ENCODE results near the gene SEC31A.

Gene SEC31A

GRCh38 chr4:82898322-82899243, 7.6 kb upstream of the SEC31A start:
- Histone ChIP-seq H3K9ac (ENCODE audit: low read length) (peak overlapping the region; percentile 76), H3K36me3 (replicated peaks; ENCODE audit: low read depth, low read length) (peaks cover 39% of the 10 kb centered on the region), H3K27me3 (ENCODE audit: low read depth, low read length) (no peaks in the 10 kb centered on the region), H3K27ac (ENCODE audit: low read length) (peak overlapping the region; percentile 29), H3K4me2 (ENCODE audit: low read length) (peak overlapping the region; percentile 74), H3K9me3 (ENCODE audit: insufficient read depth, low read length) (no peaks in the 10 kb centered on the region), H3K4me1 (ENCODE audit: low read length) (peaks cover 19% of the 10 kb centered on the region), H2AFZ (ENCODE audit: low read depth, low read length) (no peak overlapping the region), H4K20me1 (ENCODE audit: insufficient read depth, low read length) (peaks cover 19% of the 10 kb centered on the region), H3K4me3 (ENCODE audit: low read length) (peak overlapping the region; percentile 85), H3K79me2 (ENCODE audit: low read length) (peaks cover 71% of the 10 kb centered on the region)
- peak; percentile 69 for TF ChIP-seq CTCF (IDR thresholded peaks at IDR 0.05; ENCODE audit: low read depth, low read length)
- no peak for TF ChIP-seq EZH2phosphoT487 (IDR thresholded peaks at IDR 0.05; ENCODE audit: low read depth)

GRCh38 chr4:82896755-82897154, 5.8 kb upstream of the SEC31A start:
- Histone ChIP-seq H3K36me3 (replicated peaks; ENCODE audit: low read depth, low read length) (peaks cover 43% of the 10 kb centered on the region), H3K9me3 (ENCODE audit: insufficient read depth, low read length) (no peaks in the 10 kb centered on the region), H4K20me1 (ENCODE audit: insufficient read depth, low read length) (peaks cover 19% of the 10 kb centered on the region), H3K4me3 (ENCODE audit: low read length) (no peak overlapping the region), H3K4me2 (ENCODE audit: low read length) (no peak overlapping the region), H3K4me1 (ENCODE audit: low read length) (peaks cover 35% of the 10 kb centered on the region), H3K79me2 (ENCODE audit: low read length) (peaks cover 80% of the 10 kb centered on the region), H3K27me3 (ENCODE audit: low read depth, low read length) (no peaks in the 10 kb centered on the region), H2AFZ (ENCODE audit: low read depth, low read length) (no peak overlapping the region), H3K27ac (ENCODE audit: low read length) (no peak overlapping the region), H3K9ac (ENCODE audit: low read length) (no peak overlapping the region)
- no peak for TF ChIP-seq CTCF (IDR thresholded peaks at IDR 0.05; ENCODE audit: low read depth, low read length)
- TF ChIP-seq EZH2phosphoT487 (IDR thresholded peaks at IDR 0.05; ENCODE audit: low read depth): no peak

- no peak overlapping the region for H3K9ac ChIP-seq (ENCODE audit: low read length)
- H3K4me2 ChIP-seq (ENCODE audit: low read length): no peak overlapping the region
- peaks cover 21% of the 10 kb centered on the region for H4K20me1 ChIP-seq (ENCODE audit: insufficient read depth, low read length)
Observed at GRCh38 chr4:82893942-82894341, 3.0 kb upstream of the SEC31A start.

More at GRCh38 chr4:82893942-82894341, 3.0 kb upstream of the SEC31A start:
- Histone ChIP-seq H3K27ac (ENCODE audit: low read length) (no peak overlapping the region), H2AFZ (ENCODE audit: low read depth, low read length) (no peak overlapping the region), H3K27me3 (ENCODE audit: low read depth, low read length) (no peaks in the 10 kb centered on the region), H3K9me3 (ENCODE audit: insufficient read depth, low read length) (no peaks in the 10 kb centered on the region), H3K79me2 (ENCODE audit: low read length) (peaks cover 78% of the 10 kb centered on the region), H3K4me1 (ENCODE audit: low read length) (peaks cover 35% of the 10 kb centered on the region), H3K4me3 (ENCODE audit: low read length) (no peak overlapping the region), H3K36me3 (replicated peaks; ENCODE audit: low read depth, low read length) (peaks cover 43% of the 10 kb centered on the region)
- TF ChIP-seq EZH2phosphoT487 (IDR thresholded peaks at IDR 0.05; ENCODE audit: low read depth) (no peak), CTCF (IDR thresholded peaks at IDR 0.05; ENCODE audit: low read depth, low read length) (no peak)

All from OCI-LY3 (cell line).